H9 (cell line): ENCODE results near the gene SLC41A1. TPM values are rescaled to one million over a fixed set of nuclear protein-coding genes. Genes with fewer than 3 reads are reported as not detected.

ENCODE experiments used
- DNase-seq: peaks from one replicate; pipeline ENCODE4 v3.0.0-alpha.2; 2017
- H2AFZ ChIP-seq: one replicate; pipeline ENCODE4 v1.6.1; 2013; ENCODE audit warnings: mild to moderate bottlenecking, low read length, control low read depth, moderate library complexity
- H2AK5ac ChIP-seq: 2 replicates; pipeline ENCODE4 v1.6.1; 2013; ENCODE audit warnings: low read length, control low read depth, mixed read lengths; ENCODE audit not compliant: insufficient read length
- H2BK120ac ChIP-seq: one replicate; pipeline ENCODE4 v1.6.1; 2013; ENCODE audit warnings: low read depth, mild to moderate bottlenecking, low read length, control low read depth, inconsistent platforms; ENCODE audit not compliant: poor library complexity, severe bottlenecking
- H2BK12ac ChIP-seq: 2 replicates; pipeline ENCODE4 v1.6.1; 2013; ENCODE audit warnings: low read length, control low read depth, mixed read lengths, low read depth; ENCODE audit not compliant: insufficient read length
- H2BK15ac ChIP-seq: 2 replicates; pipeline ENCODE4 v1.6.1; 2013; ENCODE audit warnings: low read depth, low read length, control low read depth
- H2BK20ac ChIP-seq: one replicate; pipeline ENCODE4 v1.6.1; 2013; ENCODE audit warnings: low read depth, mild to moderate bottlenecking, low read length, control low read depth, inconsistent platforms; ENCODE audit not compliant: poor library complexity, severe bottlenecking
- H2BK5ac ChIP-seq: 2 replicates; pipeline ENCODE4 v1.6.1; 2013; ENCODE audit warnings: low read length, control low read depth, mixed read lengths; ENCODE audit not compliant: insufficient read length
- H3K14ac ChIP-seq: 2 replicates; pipeline ENCODE4 v1.6.1; 2013; ENCODE audit warnings: low read length, control low read depth; ENCODE audit not compliant: insufficient read depth
- H3K18ac ChIP-seq: 2 replicates; pipeline ENCODE4 v1.6.1; 2013; ENCODE audit warnings: low read depth, mild to moderate bottlenecking, mixed read lengths, low read length, control low read depth; ENCODE audit not compliant: insufficient read length
- H3K23ac ChIP-seq: 2 replicates; pipeline ENCODE4 v1.6.1; 2013; ENCODE audit warnings: low read length, control low read depth, mixed read lengths, low read depth; ENCODE audit not compliant: insufficient read length
- H3K23me2 ChIP-seq: 2 replicates; pipeline ENCODE4 v1.6.1; 2013; ENCODE audit warnings: low read depth, mild to moderate bottlenecking, mixed read lengths, low read length, control low read depth; ENCODE audit not compliant: insufficient read length, poor library complexity, severe bottlenecking
- H3K27ac ChIP-seq: 2 replicates; pipeline ENCODE4 v1.5.1; 2013; ENCODE audit warnings: low read length, control low read depth, mixed read lengths, low read depth; ENCODE audit not compliant: insufficient read length
- H3K27me3 ChIP-seq: 2 replicates; pipeline ENCODE4 v1.6.1; 2013; ENCODE audit warnings: low read length, control low read depth, inconsistent platforms; ENCODE audit not compliant: insufficient read depth
- H3K4ac ChIP-seq: 2 replicates; pipeline ENCODE4 v1.6.1; 2013; ENCODE audit warnings: low read depth, mild to moderate bottlenecking, control low read depth, inconsistent platforms, low read length, moderate library complexity
- H3K4me1 ChIP-seq: 2 replicates; pipeline ENCODE4 v1.6.1; 2013; ENCODE audit warnings: low read length, control low read depth, inconsistent platforms; ENCODE audit not compliant: insufficient read depth
- H3K4me2 ChIP-seq: 2 replicates; pipeline ENCODE4 v1.6.1; 2013; ENCODE audit warnings: low read length, control low read depth, mixed read lengths; ENCODE audit not compliant: insufficient read length, insufficient read depth
- H3K56ac ChIP-seq: 2 replicates; pipeline ENCODE4 v1.6.1; 2013; ENCODE audit warnings: low read depth, mild to moderate bottlenecking, mixed read lengths, low read length, control low read depth; ENCODE audit not compliant: insufficient read length
- H3K79me1 ChIP-seq: 2 replicates; pipeline ENCODE4 v1.6.1; 2013; ENCODE audit warnings: low read depth, mild to moderate bottlenecking, moderate library complexity, low read length, control low read depth, inconsistent platforms; ENCODE audit not compliant: insufficient read depth, poor library complexity, severe bottlenecking
- H3K79me2 ChIP-seq: 2 replicates; pipeline ENCODE4 v1.6.1; 2013; ENCODE audit warnings: low read length, control low read depth, inconsistent platforms; ENCODE audit not compliant: insufficient read depth
- H3K9ac ChIP-seq: 2 replicates; pipeline ENCODE4 v1.6.1; 2013; ENCODE audit warnings: low read length, control low read depth, mixed read lengths; ENCODE audit not compliant: insufficient read length; ENCODE audit errors: extremely low read depth
- H3K9me3 ChIP-seq: one replicate; pipeline ENCODE4 v1.6.1; 2013; ENCODE audit warnings: low read depth, low read length, inconsistent platforms; ENCODE audit not compliant: control insufficient read depth
- H3T11ph ChIP-seq: one replicate; pipeline ENCODE4 v1.6.1; 2013; ENCODE audit warnings: mild to moderate bottlenecking, low read length, control low read depth, inconsistent platforms
- H4K20me1 ChIP-seq: one replicate; pipeline ENCODE4 v1.6.1; 2013; ENCODE audit not compliant: control insufficient read depth, insufficient read length, insufficient read depth
- H4K5ac ChIP-seq: 2 replicates; pipeline ENCODE4 v1.6.1; 2013; ENCODE audit warnings: low read depth, mild to moderate bottlenecking, mixed read lengths, low read length, control low read depth; ENCODE audit not compliant: insufficient read length
- H4K8ac ChIP-seq: replicated peaks from 2 replicates; pipeline ENCODE4 v1.6.1; 2013; ENCODE audit warnings: low read length, control low read depth, mixed read lengths, low read depth; ENCODE audit not compliant: insufficient read length
- H4K91ac ChIP-seq: 2 replicates; pipeline ENCODE4 v1.6.1; 2013; ENCODE audit warnings: low read depth, mild to moderate bottlenecking, moderate library complexity, mixed read lengths, low read length, control low read depth; ENCODE audit not compliant: insufficient read length
- H3K27ac Mint-ChIP-seq, 3 experiments: 2 replicates in 2 of 3; 3 replicates in 1 of 3; pipeline ENCODE4 v1.8.0; 2020 to 2021; ENCODE audit warnings: mixed read lengths in 3 of 3, mild to moderate bottlenecking in 1 of 3, moderate library complexity in 1 of 3
- H3K27me3 Mint-ChIP-seq: 2 replicates; pipeline ENCODE4 v1.8.0; 2021; ENCODE audit warnings: low read depth, mild to moderate bottlenecking, moderate library complexity, mixed read lengths
- H3K36me3 Mint-ChIP-seq, 3 experiments: 2 replicates in 2 of 3; 3 replicates in 1 of 3; pipeline ENCODE4 v1.8.0; 2020 to 2021; ENCODE audit warnings: low read depth in 3 of 3, mixed read lengths in 3 of 3; ENCODE audit not compliant: insufficient read depth in 1 of 3
- H3K4me1 Mint-ChIP-seq, 2 experiments: 2 replicates each; pipeline ENCODE4 v1.8.0; 2020; ENCODE audit warnings: mixed read lengths in 2 of 2
- H3K4me3 Mint-ChIP-seq, 2 experiments: 2 replicates in 1 of 2; 3 replicates in 1 of 2; pipeline ENCODE4 v1.8.0; 2020 to 2021; ENCODE audit warnings: mild to moderate bottlenecking in 2 of 2, mixed read lengths in 2 of 2, moderate library complexity in 1 of 2
- H3K9me3 Mint-ChIP-seq, 2 experiments: 2 replicates in 1 of 2; 3 replicates in 1 of 2; pipeline ENCODE4 v1.8.0; 2020; ENCODE audit warnings: mild to moderate bottlenecking in 2 of 2, mixed read lengths in 2 of 2, moderate library complexity in 1 of 2
- CTCF ChIP-seq: fragments of 200-600 bp; sonication (generic); conservative IDR thresholded peaks from 3 replicates; pipeline ENCODE4 v1.8.0; 2021; ENCODE audit warnings: antibody characterized with exemption, mild to moderate bottlenecking
- WGBS: extraction: QIAGEN DNeasy Blood & Tissue Kit; methylation state at CpG from one replicate; pipeline ENCODE4 v1.1.7; 2013; ENCODE audit warnings: missing lambda C conversion rate, low lambda C conversion rate, mixed read lengths; ENCODE audit not compliant: insufficient read length; ENCODE audit errors: extremely low coverage; 5-methylcytosine and 5-hydroxymethylcytosine counted together
- total RNA-seq: library from RNA; stranded (reverse); gene quantifications from 2 replicates; pipeline ENCODE4 v1.2.1, GENCODE V29; 2021

The SLC41A1 gene
- total RNA-seq, 1 experiment from 2014 or later, result 18.2 TPM

GRCh38 chr1:205810448-205811157 is 2.4 kb downstream of the SLC41A1 start:
- no peak overlapping the region for H3K4me3 Mint-ChIP-seq
- no peak overlapping the region for H2AFZ ChIP-seq
- no peaks in the 10 kb centered on the region; the same call in 1 of the 2 replicates for H3K79me2 ChIP-seq

More at GRCh38 chr1:205810448-205811157, 2.4 kb downstream of the SLC41A1 start:
- Histone ChIP-seq H2AK5ac (no peak overlapping the region), H3K14ac (no peak overlapping the region), H4K8ac (no peak overlapping the region), H3K9ac (no peak overlapping the region), H4K20me1 (peaks cover 2% of the 10 kb centered on the region), H3K4ac (no peak overlapping the region), H2BK12ac (no peak overlapping the region), H2BK5ac (no peak overlapping the region), H3T11ph (no peak overlapping the region), H3K27ac (no peak overlapping the region), H2BK15ac (no peak overlapping the region), H2BK120ac (no peak overlapping the region), H3K9me3 (no peaks in the 10 kb centered on the region), H3K18ac (no peak overlapping the region), H3K23me2 (peaks cover 14% of the 10 kb centered on the region), H2BK20ac (no peak overlapping the region), H4K5ac (no peak overlapping the region), H3K27me3 (no peaks in the 10 kb centered on the region), H3K4me2 (no peak overlapping the region), H3K23ac (no peak overlapping the region), H3K4me1 (no peaks in the 10 kb centered on the region), H3K79me1 (peaks cover 6% of the 10 kb centered on the region), H3K56ac (no peak overlapping the region), H4K91ac (no peak overlapping the region)
- Mint-ChIP-seq H3K36me3 (peaks cover 34 to 37% (median 36%) of the 10 kb centered on the region in 3 experiments), H3K27ac (peak overlapping the region; percentile 5 to 79 (median 28); a peak in 3 of 7 replicates), H3K27me3 (peaks cover 9% of the 10 kb centered on the region), H3K4me1 (peaks cover 40 to 47% of the 10 kb centered on the region in 2 experiments), H3K9me3 (no peaks in the 10 kb centered on the region)
- DNase-seq, result peak; percentile 54
- peak; percentile 60 for TF ChIP-seq CTCF
- no CpG with 5 or more reads among the region's 12 CpGs for WGBS
